Osteoblast (primary cell): ENCODE data around the gene SMIM20. TPM values are rescaled to one million over a fixed set of nuclear protein-coding genes. Genes with fewer than 3 reads are reported as not detected.

Experiments
- DNase-seq: peaks from one replicate; pipeline ENCODE4 v3.0.0; 2011; ENCODE audit warnings: low spot score, mixed read lengths; ENCODE audit not compliant: insufficient read length; ENCODE audit errors: missing footprints
- H2AFZ ChIP-seq: 2 replicates; pipeline ENCODE4 v1.6.0; 2011; ENCODE audit warnings: mild to moderate bottlenecking, low read length
- H3K27ac ChIP-seq: 2 replicates; pipeline ENCODE4 v1.5.1; 2011; ENCODE audit warnings: mild to moderate bottlenecking, low read depth, low read length, moderate library complexity
- H3K27me3 ChIP-seq: 2 replicates; pipeline ENCODE4 v1.6.0; 2012; ENCODE audit warnings: mild to moderate bottlenecking, control low read depth, inconsistent platforms, low read length, moderate library complexity; ENCODE audit not compliant: insufficient read depth
- H3K36me3 ChIP-seq: 2 replicates; pipeline ENCODE4 v1.5.1; 2011; ENCODE audit warnings: mild to moderate bottlenecking, low read length, control low read depth, moderate library complexity; ENCODE audit not compliant: insufficient read depth
- H3K4me1 ChIP-seq: 2 replicates; pipeline ENCODE4 v1.5.1; 2011; ENCODE audit warnings: mild to moderate bottlenecking, low read length, control low read depth, moderate library complexity; ENCODE audit not compliant: insufficient read depth
- H3K4me2 ChIP-seq: 2 replicates; pipeline ENCODE4 v1.6.0; 2011; ENCODE audit warnings: mild to moderate bottlenecking, low read length; ENCODE audit not compliant: insufficient read depth
- H3K4me3 ChIP-seq: fragments of 200-600 bp; sonication (generic); 3 replicates; pipeline ENCODE4 v1.5.1; 2012; ENCODE audit warnings: mild to moderate bottlenecking, low read length, inconsistent platforms; ENCODE audit not compliant: insufficient read depth
- H3K79me2 ChIP-seq: 2 replicates; pipeline ENCODE4 v1.6.0; 2012; ENCODE audit warnings: mild to moderate bottlenecking, low read length, control low read depth, inconsistent platforms; ENCODE audit not compliant: insufficient read depth
- H3K9me3 ChIP-seq: 2 replicates; pipeline ENCODE4 v1.5.1; 2011; ENCODE audit warnings: low read depth, low read length, control low read depth
- H4K20me1 ChIP-seq: 2 replicates; pipeline ENCODE4 v1.6.0; 2012; ENCODE audit warnings: mild to moderate bottlenecking, low read length, control low read depth; ENCODE audit not compliant: insufficient read depth
- CTCF ChIP-seq: IDR thresholded peaks from 2 replicates; pipeline ENCODE4 v1.5.1; 2011; ENCODE audit warnings: mild to moderate bottlenecking, low read depth, low read length, moderate library complexity; ENCODE audit errors: extremely low read depth
- total RNA-seq: library from RNA; depleted of rRNA; stranded (reverse); fragments of >200 nt; gene quantifications from 2 replicates; pipeline ENCODE4 v1.2.3, GENCODE V29; 2012

Gene SMIM20
- total RNA-seq, 1 donor: 34.7 TPM

- Histone ChIP-seq H3K36me3 (no peaks in the 10 kb centered on the region), H3K27ac (no peak overlapping the region), H3K27me3 (peaks cover 5% of the 10 kb centered on the region), H3K9me3 (no peaks in the 10 kb centered on the region), H4K20me1 (no peaks in the 10 kb centered on the region), H3K4me1 (peaks cover 7% of the 10 kb centered on the region), H3K4me3 (no peak overlapping the region), H3K4me2 (no peak overlapping the region), H3K79me2 (no peaks in the 10 kb centered on the region), H2AFZ (no peak overlapping the region)
- no peak for TF ChIP-seq CTCF
- no peak for DNase-seq
Measured at GRCh38 chr4:25965629-25966028, 51.6 kb downstream of the SMIM20 start.

- Histone ChIP-seq H4K20me1 (no peaks in the 10 kb centered on the region), H2AFZ (no peak overlapping the region), H3K4me2 (no peak overlapping the region), H3K27me3 (peaks cover 5% of the 10 kb centered on the region), H3K36me3 (no peaks in the 10 kb centered on the region), H3K27ac (no peak overlapping the region), H3K4me3 (no peak overlapping the region), H3K79me2 (no peaks in the 10 kb centered on the region), H3K9me3 (no peaks in the 10 kb centered on the region), H3K4me1 (peaks cover 8% of the 10 kb centered on the region)
- DNase-seq: no peak
- no peak for TF ChIP-seq CTCF
Measured at GRCh38 chr4:25966171-25966570, 52.2 kb downstream of the SMIM20 start.

GRCh38 chr4:25969374-25970155 is 55.5 kb downstream of the SMIM20 start:
- no peak for DNase-seq
- H3K4me2 ChIP-seq: no peak overlapping the region
- H3K79me2 ChIP-seq: no peaks in the 10 kb centered on the region
- H3K9me3 ChIP-seq: no peaks in the 10 kb centered on the region
- H3K27me3 ChIP-seq: peaks cover 3% of the 10 kb centered on the region
- H3K4me1 ChIP-seq: peaks cover 13% of the 10 kb centered on the region
- no peaks in the 10 kb centered on the region for H4K20me1 ChIP-seq
- H3K36me3 ChIP-seq: no peaks in the 10 kb centered on the region
- no peak overlapping the region for H3K4me3 ChIP-seq
- no peak overlapping the region for H2AFZ ChIP-seq
- TF ChIP-seq CTCF: no peak
- no peak overlapping the region for H3K27ac ChIP-seq

- Histone ChIP-seq H3K79me2 (no peaks in the 10 kb centered on the region), H3K9me3 (no peaks in the 10 kb centered on the region), H3K36me3 (no peaks in the 10 kb centered on the region), H2AFZ (peak overlapping the region; percentile 76), H3K4me1 (peaks cover 13% of the 10 kb centered on the region), H3K4me3 (no peak overlapping the region), H3K4me2 (peak overlapping the region; percentile 34), H3K27me3 (peaks cover 3% of the 10 kb centered on the region), H4K20me1 (no peaks in the 10 kb centered on the region), H3K27ac (no peak overlapping the region)
- DNase-seq: no peak
- no peak for TF ChIP-seq CTCF
Measured at GRCh38 chr4:25970226-25970675, 56.2 kb downstream of the SMIM20 start.
